Activated T-cell treated with anti-CD3 and anti-CD28 coated beads, Interleukin-2, amount 50 U/mL, for 4 hours (primary cell): Measurements from ENCODE around the gene PPIL4. TPM values are rescaled to one million over a fixed set of nuclear protein-coding genes. Genes with fewer than 3 reads are reported as not detected.
A peak's percentile ranks its signal among the peaks of the same experiment; 100 is the strongest.

Experiments used
- ATAC-seq, 2 donors: fragments of 200-7000 bp; cut with Tn5 transposase; one replicate each; pipeline ENCODE4 v1.10.0; 2021
- DNase-seq: peaks from one replicate; pipeline ENCODE4 v3.0.0-alpha.2; 2020
- H3K27me3 Mint-ChIP-seq: one replicate; pipeline ENCODE4 v1.8.0; 2021; ENCODE audit warnings: low read depth, mixed read lengths
- H3K36me3 Mint-ChIP-seq: one replicate; pipeline ENCODE4 v1.8.0; 2022; ENCODE audit warnings: mixed read lengths; ENCODE audit not compliant: insufficient read depth
- H3K4me1 Mint-ChIP-seq: one replicate; pipeline ENCODE4 v1.8.0; 2021; ENCODE audit warnings: low read depth, mixed read lengths
- H3K4me3 Mint-ChIP-seq: one replicate; pipeline ENCODE4 v1.8.0; 2021; ENCODE audit warnings: mild to moderate bottlenecking, moderate library complexity, mixed read lengths
- H3K9me3 Mint-ChIP-seq: one replicate; pipeline ENCODE4 v1.8.0; 2021; ENCODE audit warnings: mixed read lengths
- total RNA-seq, 3 donors: library from RNA; stranded (reverse); gene quantifications; one replicate each; pipeline ENCODE4 v1.2.1, GENCODE V29; 2021

Gene PPIL4
- total RNA-seq, 3 donors from 2014 or later: 19.7 to 22.2 (median 21.9) TPM

GRCh38 chr6:149483849-149484655, 61.8 kb downstream of the PPIL4 start:
- ATAC-seq (no peak), DNase-seq (no peak)
- no peaks in the 10 kb centered on the region for H3K27me3 Mint-ChIP-seq
- H3K36me3 Mint-ChIP-seq: peaks cover 19% of the 10 kb centered on the region
- H3K9me3 Mint-ChIP-seq: no peaks in the 10 kb centered on the region
- H3K4me3 Mint-ChIP-seq: peak overlapping the region; percentile 94
- H3K4me1 Mint-ChIP-seq: peaks cover 61% of the 10 kb centered on the region

- Mint-ChIP-seq H3K27me3 (no peaks in the 10 kb centered on the region), H3K4me1 (peaks cover 61% of the 10 kb centered on the region), H3K4me3 (peak overlapping the region; percentile 94), H3K36me3 (peaks cover 25% of the 10 kb centered on the region), H3K9me3 (no peaks in the 10 kb centered on the region)
- ATAC-seq (no peak), DNase-seq (no peak)
These were observed 62.5 kb downstream of the PPIL4 start for GRCh38 chr6:149483334-149483725.

GRCh38 chr6:149482545-149483333, 63.1 kb downstream of the PPIL4 start:
- no peaks in the 10 kb centered on the region for H3K27me3 Mint-ChIP-seq
- peaks cover 25% of the 10 kb centered on the region for H3K36me3 Mint-ChIP-seq
- H3K4me1 Mint-ChIP-seq: peaks cover 61% of the 10 kb centered on the region
- DNase-seq: no peak
- peak overlapping the region; percentile 94 for H3K4me3 Mint-ChIP-seq
- no peaks in the 10 kb centered on the region for H3K9me3 Mint-ChIP-seq
- no peak for ATAC-seq

GRCh38 chr6:149480502-149481280, 65.2 kb downstream of the PPIL4 start:
- no peaks in the 10 kb centered on the region for H3K9me3 Mint-ChIP-seq
- peak; percentile 11 to 23 for ATAC-seq
- DNase-seq: peak; percentile 42
- peak overlapping the region; percentile 94 for H3K4me3 Mint-ChIP-seq
- peaks cover 35% of the 10 kb centered on the region for H3K36me3 Mint-ChIP-seq
- no peaks in the 10 kb centered on the region for H3K27me3 Mint-ChIP-seq
- H3K4me1 Mint-ChIP-seq: peaks cover 69% of the 10 kb centered on the region

- ATAC-seq: no peak
- no peaks in the 10 kb centered on the region for H3K9me3 Mint-ChIP-seq
- H3K4me3 Mint-ChIP-seq: peak overlapping the region; percentile 94
- no peaks in the 10 kb centered on the region for H3K27me3 Mint-ChIP-seq
- peaks cover 67% of the 10 kb centered on the region for H3K4me1 Mint-ChIP-seq
- peaks cover 35% of the 10 kb centered on the region for H3K36me3 Mint-ChIP-seq
- no peak for DNase-seq
These were observed 67.1 kb downstream of the PPIL4 start for GRCh38 chr6:149478631-149479314.

- no peaks in the 10 kb centered on the region for H3K27me3 Mint-ChIP-seq
- H3K36me3 Mint-ChIP-seq: peaks cover 39% of the 10 kb centered on the region
- peaks cover 73% of the 10 kb centered on the region for H3K4me1 Mint-ChIP-seq
- H3K4me3 Mint-ChIP-seq: no peak overlapping the region
- ATAC-seq (no peak), DNase-seq (no peak)
- no peaks in the 10 kb centered on the region for H3K9me3 Mint-ChIP-seq
These were observed 68.3 kb downstream of the PPIL4 start for GRCh38 chr6:149477544-149477943.

GRCh38 chr6:149476789-149477455, 68.9 kb downstream of the PPIL4 start:
- no peak for ATAC-seq
- no peak for DNase-seq
- Mint-ChIP-seq H3K9me3 (no peaks in the 10 kb centered on the region), H3K27me3 (no peaks in the 10 kb centered on the region), H3K4me3 (peak overlapping the region; percentile 8), H3K4me1 (peaks cover 76% of the 10 kb centered on the region), H3K36me3 (peaks cover 40% of the 10 kb centered on the region)

GRCh38 chr6:149474108-149474935, 71.5 kb downstream of the PPIL4 start:
- Mint-ChIP-seq H3K4me3 (no peak overlapping the region), H3K9me3 (no peaks in the 10 kb centered on the region), H3K36me3 (peaks cover 40% of the 10 kb centered on the region), H3K27me3 (no peaks in the 10 kb centered on the region), H3K4me1 (peaks cover 70% of the 10 kb centered on the region)
- no peak for DNase-seq
- ATAC-seq: no peak

GRCh38 chr6:149473080-149474052, 72.5 kb downstream of the PPIL4 start:
- no peak for ATAC-seq
- Mint-ChIP-seq H3K4me1 (peaks cover 69% of the 10 kb centered on the region), H3K27me3 (no peaks in the 10 kb centered on the region), H3K4me3 (peak overlapping the region; percentile 42), H3K9me3 (no peaks in the 10 kb centered on the region), H3K36me3 (peaks cover 34% of the 10 kb centered on the region)
- DNase-seq: no peak

- no peak overlapping the region for H3K4me3 Mint-ChIP-seq
- ATAC-seq (peak; percentile 38 to 46), DNase-seq (no peak)
- H3K9me3 Mint-ChIP-seq: no peaks in the 10 kb centered on the region
- H3K36me3 Mint-ChIP-seq: peaks cover 33% of the 10 kb centered on the region
- peaks cover 74% of the 10 kb centered on the region for H3K4me1 Mint-ChIP-seq
- H3K27me3 Mint-ChIP-seq: no peaks in the 10 kb centered on the region
These were observed 73.6 kb downstream of the PPIL4 start for GRCh38 chr6:149472241-149472640.

GRCh38 chr6:149471801-149472200, 74.0 kb downstream of the PPIL4 start:
- ATAC-seq: peak; percentile 44 to 50
- Mint-ChIP-seq H3K4me1 (peaks cover 74% of the 10 kb centered on the region), H3K36me3 (peaks cover 30% of the 10 kb centered on the region), H3K4me3 (peak overlapping the region; percentile 8), H3K9me3 (no peaks in the 10 kb centered on the region), H3K27me3 (no peaks in the 10 kb centered on the region)
- DNase-seq: no peak

GRCh38 chr6:149470948-149471347, 74.9 kb downstream of the PPIL4 start:
- Mint-ChIP-seq H3K4me3 (no peak overlapping the region), H3K4me1 (peaks cover 74% of the 10 kb centered on the region), H3K27me3 (no peaks in the 10 kb centered on the region), H3K9me3 (no peaks in the 10 kb centered on the region), H3K36me3 (peaks cover 28% of the 10 kb centered on the region)
- DNase-seq: no peak
- ATAC-seq: no peak
